Epithelial cell of proximal tubule (primary cell): ENCODE measurements around the gene CFTR. TPM values are rescaled to one million over a fixed set of nuclear protein-coding genes. Genes with fewer than 3 reads are reported as not detected.

Experiments used
- DNase-seq: peaks from one replicate; pipeline ENCODE4 v3.0.0-alpha.2; 2011; ENCODE audit warnings: low read depth
- H3K4me3 ChIP-seq: 2 replicates; pipeline ENCODE4 v1.5.1; 2011; ENCODE audit warnings: low read depth, mild to moderate bottlenecking, low read length
- CTCF ChIP-seq: conservative IDR thresholded peaks from 2 replicates; pipeline ENCODE4 v1.5.1; 2012; ENCODE audit warnings: low read depth, mild to moderate bottlenecking, low read length
- total RNA-seq: library from RNA; depleted of rRNA; stranded (reverse); fragments of >200 nt; gene quantifications from 2 replicates; pipeline ENCODE4 v1.2.3, GENCODE V29; 2015

CFTR gene
- total RNA-seq, 1 donor from 2014 or later = 0.98 TPM

GRCh38 chr7:117478836-117479224 is 995 bp upstream of the CFTR start:
- no peak overlapping the region for H3K4me3 ChIP-seq
- DNase-seq = no peak
- no peak for TF ChIP-seq CTCF

- peak overlapping the region; percentile 52 for H3K4me3 ChIP-seq
- no peak for DNase-seq
- no peak for TF ChIP-seq CTCF
These were observed 184 bp downstream of the CFTR start for GRCh38 chr7:117480055-117480362.

- DNase-seq = no peak
- no peak overlapping the region for H3K4me3 ChIP-seq
- TF ChIP-seq CTCF = peak; percentile 51
These were observed 1.2 kb downstream of the CFTR start for GRCh38 chr7:117480978-117481377.

GRCh38 chr7:117485118-117485620 is 5.3 kb downstream of the CFTR start:
- no peak overlapping the region for H3K4me3 ChIP-seq
- TF ChIP-seq CTCF = no peak
- DNase-seq = no peak

- no peak for TF ChIP-seq CTCF
- H3K4me3 ChIP-seq = no peak overlapping the region
- no peak for DNase-seq
These were observed 9.2 kb downstream of the CFTR start for GRCh38 chr7:117489016-117489415.

- no peak for TF ChIP-seq CTCF
- DNase-seq = no peak
- H3K4me3 ChIP-seq = no peak overlapping the region
These were observed 9.6 kb downstream of the CFTR start for GRCh38 chr7:117489430-117489829.

GRCh38 chr7:117489911-117490310 is 10.1 kb downstream of the CFTR start:
- DNase-seq = peak; percentile 7
- no peak overlapping the region for H3K4me3 ChIP-seq
- TF ChIP-seq CTCF = no peak
